ENCODE data around the gene PDCD6IP. TPM values are rescaled to one million over a fixed set of nuclear protein-coding genes. Genes with fewer than 3 reads are reported as not detected.
"Not testable (repeated sequence)": the region's sequence is repeated elsewhere in the genome, so short reads cannot be mapped to it uniquely, and the experiment has no call there.

The PDCD6IP gene
- polyA plus RNA-seq, 12 donors, result 85.4 to 204 (median 112) TPM; not detected in 1

DNA sequence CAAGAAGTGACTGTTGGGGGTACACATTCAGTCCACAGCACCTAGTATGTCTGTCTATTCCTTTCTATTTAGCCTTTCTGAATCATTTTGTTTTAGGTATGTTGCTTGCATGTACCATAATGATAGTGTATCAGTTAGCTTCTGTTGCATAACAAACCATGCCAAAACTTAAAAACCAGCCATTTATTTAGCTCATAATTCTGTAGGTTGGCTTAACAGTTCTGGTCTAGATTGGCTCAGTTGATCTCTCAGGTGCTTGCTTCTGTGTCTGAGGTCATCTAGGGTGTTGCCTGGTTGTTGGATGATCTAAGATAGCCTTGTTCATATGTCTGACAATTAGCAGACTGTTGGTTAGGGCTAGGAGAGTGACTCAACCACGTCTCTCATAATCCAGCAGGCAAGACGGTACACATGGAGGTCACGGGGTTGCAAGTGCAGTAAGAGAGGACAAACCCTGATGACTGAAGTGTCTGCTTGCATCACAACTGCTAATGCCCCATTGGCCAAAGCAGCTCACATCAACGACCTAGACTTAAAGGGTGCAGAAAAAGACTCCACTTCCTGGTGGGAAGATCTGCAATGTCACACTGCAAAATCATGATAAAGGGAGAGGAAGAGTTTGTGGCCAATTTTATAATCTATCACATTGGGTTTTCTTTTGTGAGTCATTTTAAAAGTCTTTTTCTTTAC, 6.8 kb upstream of the PDCD6IP start:
- no peak for DNase-seq

- no peak for DNase-seq
These were observed 6.1 kb upstream of the PDCD6IP start for GRCh38 chr3:33792167-33792892.

- no peak for DNase-seq
These were observed 3.3 kb upstream of the PDCD6IP start for GRCh38 chr3:33795131-33795530.

DNA sequence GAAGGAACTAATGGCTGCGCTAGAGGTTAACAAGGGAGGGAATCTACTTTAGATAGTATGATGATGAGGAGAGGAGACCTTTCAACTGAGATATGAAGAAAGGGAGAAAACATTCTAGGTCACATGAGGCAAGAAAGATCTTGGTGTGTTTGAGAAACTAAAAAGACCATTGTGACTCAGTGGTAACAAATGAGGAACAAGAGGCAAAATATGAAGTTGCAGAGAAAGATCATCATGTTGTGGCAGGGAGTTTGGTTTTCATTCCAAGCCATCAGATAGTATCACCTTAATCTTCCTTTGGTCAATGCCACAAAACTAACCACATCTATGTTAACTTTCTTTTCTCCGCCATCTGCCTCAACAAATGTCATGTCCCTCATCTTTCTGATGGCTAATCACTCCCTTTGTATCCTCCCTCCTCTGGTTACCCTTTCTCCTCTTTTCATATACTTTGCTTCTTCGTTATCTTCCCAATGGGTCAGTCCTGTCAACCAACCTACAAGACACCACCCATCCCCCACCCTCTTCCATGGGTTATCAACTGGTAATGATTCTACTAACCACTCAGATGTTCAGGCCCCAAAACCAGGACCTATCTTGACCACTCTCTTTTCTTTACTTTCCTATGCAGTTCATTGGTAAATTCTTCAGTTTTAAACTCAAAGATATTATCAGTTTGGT, 2.4 kb upstream of the PDCD6IP start:
- DNase-seq, result no peak

- no peak for DNase-seq
These were observed 365 bp upstream of the PDCD6IP start for GRCh38 chr3:33798113-33798417.

GRCh38 chr3:33799202-33799551, 747 bp downstream of the PDCD6IP start:
- DNase-seq, result no peak

- no peak for DNase-seq
These were observed 4.8 kb downstream of the PDCD6IP start for GRCh38 chr3:33803252-33803651.

DNA sequence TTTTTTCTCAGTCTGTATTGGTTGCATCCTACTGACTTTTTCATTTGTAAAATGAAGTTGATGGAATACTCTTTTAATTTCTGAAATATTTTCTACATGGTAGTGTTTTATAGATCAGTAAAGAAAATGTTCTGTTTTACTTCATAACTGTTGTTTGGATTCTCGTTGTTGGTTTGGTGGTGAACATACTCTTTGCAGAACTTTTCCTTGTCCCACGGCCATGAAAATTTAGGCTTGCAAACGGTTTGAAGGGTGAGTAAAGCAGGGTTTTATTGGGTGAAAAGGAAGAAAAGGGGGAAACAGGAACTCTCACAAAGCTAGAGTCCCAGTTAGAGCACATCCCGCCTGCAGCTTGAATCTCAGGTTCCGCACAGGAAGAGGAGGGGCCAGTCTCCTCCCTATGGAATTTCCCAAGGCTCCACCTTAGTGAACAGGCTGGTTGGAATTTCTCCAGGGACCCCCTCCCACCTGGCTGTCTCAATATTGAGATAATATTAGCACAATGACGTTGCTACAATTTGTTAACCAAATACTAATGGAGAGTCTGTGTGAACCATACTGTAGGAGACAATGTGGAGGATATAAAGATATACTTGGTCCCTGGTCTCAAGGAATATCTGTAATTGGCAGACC, 5.6 kb downstream of the PDCD6IP start:
- DNase-seq, result no peak

- no peak for DNase-seq
These were observed 8.8 kb downstream of the PDCD6IP start for GRCh38 chr3:33807191-33807590.

- no peak for DNase-seq
These were observed 10.1 kb downstream of the PDCD6IP start for GRCh38 chr3:33808559-33808958.

DNA sequence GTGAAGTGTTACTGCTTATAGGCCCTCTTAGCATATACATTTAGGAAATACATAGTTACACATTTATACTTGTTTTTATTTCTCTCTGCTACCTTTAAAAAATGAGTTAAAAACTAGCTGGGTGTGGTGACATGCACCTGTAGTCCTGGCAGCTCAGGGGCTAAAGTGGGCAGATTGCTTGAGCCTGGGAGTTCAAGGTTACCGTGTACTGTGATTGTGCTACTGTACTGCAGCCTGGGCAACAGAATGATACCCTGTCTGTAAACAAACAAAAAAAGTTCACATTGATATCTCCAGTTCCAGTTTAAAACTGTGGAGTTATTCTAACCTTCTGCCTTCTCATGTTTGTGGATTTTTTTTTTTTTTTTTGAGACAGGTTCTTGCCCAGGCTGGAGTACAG, 12.1 kb downstream of the PDCD6IP start:
- DNase-seq, result no peak

DNA sequence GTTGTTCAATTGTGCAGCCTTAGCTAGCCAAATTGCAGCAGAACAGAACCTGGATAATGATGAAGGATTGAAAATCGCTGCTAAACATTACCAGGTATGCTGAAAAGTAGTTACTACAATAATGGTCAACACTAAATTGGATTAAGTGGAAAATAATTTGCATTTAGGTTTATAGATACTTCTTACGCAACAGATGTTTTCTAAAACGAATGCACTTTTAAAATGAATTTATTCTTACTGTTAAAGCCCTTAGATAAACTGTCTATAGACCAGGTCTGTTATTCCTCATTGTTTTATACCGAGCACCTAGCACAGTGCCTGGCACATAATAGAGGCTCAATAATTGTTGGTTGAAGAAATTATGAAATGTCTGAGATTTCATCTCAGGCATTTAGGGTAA, 23.6 kb downstream of the PDCD6IP start:
- no peak for DNase-seq

- DNase-seq, result no peak
These were observed 25.4 kb downstream of the PDCD6IP start for GRCh38 chr3:33823821-33824220.

GRCh38 chr3:33825111-33825510, 26.7 kb downstream of the PDCD6IP start:
- DNase-seq, result no peak

DNA sequence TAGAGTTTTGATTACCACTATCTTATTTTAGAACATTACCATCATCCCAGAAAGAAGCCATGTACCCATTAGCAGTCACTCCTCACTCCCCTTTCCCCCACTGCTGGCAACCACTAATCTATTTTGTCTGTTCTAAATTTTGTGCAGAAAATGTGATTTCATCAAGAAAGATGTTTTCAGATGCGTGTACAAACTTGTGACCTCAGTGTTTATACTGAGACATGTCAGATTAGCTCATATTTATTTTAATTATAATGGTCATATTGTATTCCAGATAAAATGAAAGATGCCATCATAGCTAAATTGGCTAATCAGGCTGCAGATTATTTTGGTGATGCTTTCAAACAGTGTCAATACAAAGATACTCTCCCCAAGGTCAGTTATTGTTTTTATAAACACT, 27.8 kb downstream of the PDCD6IP start:
- DNase-seq, result no peak

- no peak for DNase-seq
These were observed 28.3 kb downstream of the PDCD6IP start for GRCh38 chr3:33826688-33827087.

DNA sequence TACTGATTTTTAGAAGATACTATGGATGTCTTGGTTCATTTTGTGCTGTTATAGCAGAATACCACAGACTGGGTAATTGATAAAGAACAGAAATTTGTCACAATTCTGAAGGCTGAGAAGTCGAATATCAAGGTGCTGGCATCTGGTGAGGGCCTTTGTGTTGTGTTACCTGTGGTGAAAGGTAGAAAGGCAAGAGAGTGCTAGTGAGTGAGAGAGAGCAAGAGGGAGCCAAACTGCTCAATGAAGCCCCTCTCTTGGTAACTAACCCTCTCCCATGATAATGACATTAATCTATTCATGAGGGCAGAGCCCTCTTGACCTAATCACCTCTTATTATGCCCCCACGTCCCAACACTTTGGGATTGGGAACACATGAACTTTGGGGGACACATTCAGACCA, 31.3 kb downstream of the PDCD6IP start:
- no peak for DNase-seq

- DNase-seq, result no peak
These were observed 32.6 kb downstream of the PDCD6IP start for GRCh38 chr3:33831053-33831452.

DNA sequence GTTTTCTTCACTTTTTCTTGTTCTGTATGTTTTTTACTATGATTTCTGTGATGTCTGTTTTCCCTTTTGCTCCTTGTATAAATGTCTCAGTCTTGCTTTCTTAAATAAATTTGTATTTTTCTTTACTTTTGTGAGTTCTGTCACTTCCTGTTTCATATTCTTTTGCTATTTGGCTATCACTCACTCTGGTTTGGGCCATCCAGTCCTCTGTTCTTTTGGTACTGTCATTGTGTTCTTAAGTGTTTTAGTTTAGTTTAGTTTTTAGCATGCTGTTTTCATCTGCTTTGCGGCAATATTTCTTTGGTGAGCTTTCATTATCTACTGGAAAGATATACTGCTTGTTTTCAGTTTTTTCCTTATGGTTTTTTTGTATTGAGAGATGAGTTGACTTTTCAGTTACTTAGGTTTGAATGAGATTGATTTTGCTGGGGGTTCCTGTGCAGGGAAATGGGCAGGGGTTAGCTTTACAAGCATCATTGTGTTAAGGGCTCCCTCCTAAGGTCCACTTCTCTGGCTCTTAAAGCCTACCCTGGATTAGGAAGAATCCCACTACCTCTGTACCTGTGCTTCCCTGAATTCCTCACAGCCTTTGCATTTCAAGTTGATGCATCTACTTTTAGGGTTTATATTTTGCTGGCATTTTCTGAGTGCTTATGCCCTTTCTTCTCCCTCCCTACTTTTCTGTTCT, 35.1 kb downstream of the PDCD6IP start:
- DNase-seq, result no peak

GRCh38 chr3:33834096-33834453, 35.6 kb downstream of the PDCD6IP start:
- no peak for DNase-seq

DNA sequence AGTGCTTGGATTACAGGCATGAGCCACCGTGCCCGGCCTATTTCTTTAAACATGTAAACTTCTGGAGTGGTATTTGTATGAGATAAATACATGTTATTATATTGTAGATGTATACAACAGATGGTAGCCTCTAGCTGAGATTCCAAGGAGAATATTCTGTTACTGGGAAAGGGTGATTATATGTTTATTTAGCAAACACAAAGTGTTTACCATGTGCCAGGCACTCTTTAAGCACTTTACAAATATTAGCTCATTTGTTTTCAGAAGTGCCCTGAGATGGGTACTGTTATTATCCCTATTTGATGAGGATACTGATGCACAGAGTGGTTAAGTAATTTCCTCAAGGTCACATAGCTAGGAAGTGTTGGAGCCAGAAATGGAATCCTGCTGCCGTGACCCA, 38.8 kb downstream of the PDCD6IP start:
- DNase-seq, result not testable (repeated sequence)

GRCh38 chr3:33839283-33839682, 40.9 kb downstream of the PDCD6IP start:
- no peak for DNase-seq

All from muscle of arm (tissue), 12 donors.